Mammary epithelial cell (primary cell): ENCODE results near the gene TNFSF4.

ENCODE experiments used
- EZH2 ChIP-seq: IDR thresholded peaks from 2 replicates; pipeline ENCODE4 v1.6.1; 2012; ENCODE audit warnings: low read length, inconsistent platforms, borderline replicate concordance
- TF ChIP-seq, protein P1 (sequence below), 2 donors: IDR thresholded peaks in 1 of 2; conservative IDR thresholded peaks in 1 of 2; 2 replicates each; pipeline ENCODE4 v1.5.1; 2011 to 2012; ENCODE audit warnings: inconsistent platforms in 2 of 2, low read length in 2 of 2, mild to moderate bottlenecking in 2 of 2, control low read depth in 1 of 2, low read depth in 1 of 2; ENCODE audit not compliant: insufficient read depth in 1 of 2; ENCODE audit errors: extremely low read depth in 1 of 2

DNA sequence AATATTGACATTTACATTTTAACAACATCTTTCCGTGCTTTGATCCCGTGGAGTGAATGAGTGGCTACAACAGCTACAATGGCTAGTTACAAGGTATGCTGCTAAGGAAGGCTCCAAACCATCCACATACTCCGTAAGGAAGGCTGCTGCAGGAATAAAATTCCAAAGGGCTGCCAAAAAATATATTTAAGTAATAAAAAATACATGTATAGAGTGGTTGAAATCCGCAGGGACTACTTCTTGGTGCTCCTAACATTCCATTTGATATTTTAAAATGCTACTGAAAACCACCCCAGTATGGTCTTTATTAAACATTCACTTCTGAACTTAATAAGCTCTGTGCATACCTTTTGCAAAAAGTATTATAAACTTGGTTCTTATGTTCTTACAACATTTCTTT lies 25.3 kb downstream of the TNFSF4 start:
- TF ChIP-seq, protein P1, sequence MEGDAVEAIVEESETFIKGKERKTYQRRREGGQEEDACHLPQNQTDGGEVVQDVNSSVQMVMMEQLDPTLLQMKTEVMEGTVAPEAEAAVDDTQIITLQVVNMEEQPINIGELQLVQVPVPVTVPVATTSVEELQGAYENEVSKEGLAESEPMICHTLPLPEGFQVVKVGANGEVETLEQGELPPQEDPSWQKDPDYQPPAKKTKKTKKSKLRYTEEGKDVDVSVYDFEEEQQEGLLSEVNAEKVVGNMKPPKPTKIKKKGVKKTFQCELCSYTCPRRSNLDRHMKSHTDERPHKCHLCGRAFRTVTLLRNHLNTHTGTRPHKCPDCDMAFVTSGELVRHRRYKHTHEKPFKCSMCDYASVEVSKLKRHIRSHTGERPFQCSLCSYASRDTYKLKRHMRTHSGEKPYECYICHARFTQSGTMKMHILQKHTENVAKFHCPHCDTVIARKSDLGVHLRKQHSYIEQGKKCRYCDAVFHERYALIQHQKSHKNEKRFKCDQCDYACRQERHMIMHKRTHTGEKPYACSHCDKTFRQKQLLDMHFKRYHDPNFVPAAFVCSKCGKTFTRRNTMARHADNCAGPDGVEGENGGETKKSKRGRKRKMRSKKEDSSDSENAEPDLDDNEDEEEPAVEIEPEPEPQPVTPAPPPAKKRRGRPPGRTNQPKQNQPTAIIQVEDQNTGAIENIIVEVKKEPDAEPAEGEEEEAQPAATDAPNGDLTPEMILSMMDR (conservative IDR thresholded peaks at IDR 0.05 in 1 of 2, IDR thresholded peaks at IDR 0.05 in 1 of 2; ENCODE audit: extremely low read depth in 1 of 2, insufficient read depth in 1 of 2, low read depth in 1 of 2, low read length in 2 of 2): no peak
- TF ChIP-seq EZH2: no peak
